NB4 (cell line): ENCODE data around the gene WASL.

Experiments
- MAX ChIP-seq: IDR thresholded peaks from 2 replicates; pipeline ENCODE4 v1.6.1; 2011; ENCODE audit warnings: low read depth, low read length
- POLR2A ChIP-seq: IDR thresholded peaks from 2 replicates; pipeline ENCODE4 v1.6.1; 2011; ENCODE audit warnings: mild to moderate bottlenecking; ENCODE audit not compliant: insufficient read length; ENCODE audit errors: extremely low read depth
- TF ChIP-seq, protein P1 (sequence below): IDR thresholded peaks from one replicate; pipeline ENCODE4 v1.5.1; 2012; ENCODE audit warnings: low read depth, low read length

- TF ChIP-seq POLR2A (no peak), MAX (no peak)
- TF ChIP-seq, protein P1, sequence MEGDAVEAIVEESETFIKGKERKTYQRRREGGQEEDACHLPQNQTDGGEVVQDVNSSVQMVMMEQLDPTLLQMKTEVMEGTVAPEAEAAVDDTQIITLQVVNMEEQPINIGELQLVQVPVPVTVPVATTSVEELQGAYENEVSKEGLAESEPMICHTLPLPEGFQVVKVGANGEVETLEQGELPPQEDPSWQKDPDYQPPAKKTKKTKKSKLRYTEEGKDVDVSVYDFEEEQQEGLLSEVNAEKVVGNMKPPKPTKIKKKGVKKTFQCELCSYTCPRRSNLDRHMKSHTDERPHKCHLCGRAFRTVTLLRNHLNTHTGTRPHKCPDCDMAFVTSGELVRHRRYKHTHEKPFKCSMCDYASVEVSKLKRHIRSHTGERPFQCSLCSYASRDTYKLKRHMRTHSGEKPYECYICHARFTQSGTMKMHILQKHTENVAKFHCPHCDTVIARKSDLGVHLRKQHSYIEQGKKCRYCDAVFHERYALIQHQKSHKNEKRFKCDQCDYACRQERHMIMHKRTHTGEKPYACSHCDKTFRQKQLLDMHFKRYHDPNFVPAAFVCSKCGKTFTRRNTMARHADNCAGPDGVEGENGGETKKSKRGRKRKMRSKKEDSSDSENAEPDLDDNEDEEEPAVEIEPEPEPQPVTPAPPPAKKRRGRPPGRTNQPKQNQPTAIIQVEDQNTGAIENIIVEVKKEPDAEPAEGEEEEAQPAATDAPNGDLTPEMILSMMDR: no peak
Observed at GRCh38 chr7:123639631-123640030, 109.2 kb downstream of the WASL start.
